Activated T-cell treated with anti-CD3 and anti-CD28 coated beads, Interleukin-2, amount 50 U/mL, for 48 hours (primary cell): ENCODE results near the gene STK31.
A peak's percentile ranks its signal among the peaks of the same experiment; 100 is the strongest.
"Not testable (repeated sequence)": the region's sequence is repeated elsewhere in the genome, so short reads cannot be mapped to it uniquely, and the experiment has no call there.

Source experiments
- DNase-seq, 2 experiments: peaks; one replicate each; pipeline ENCODE4 v3.0.0-alpha.2; 2020

STK31 gene, protein sequence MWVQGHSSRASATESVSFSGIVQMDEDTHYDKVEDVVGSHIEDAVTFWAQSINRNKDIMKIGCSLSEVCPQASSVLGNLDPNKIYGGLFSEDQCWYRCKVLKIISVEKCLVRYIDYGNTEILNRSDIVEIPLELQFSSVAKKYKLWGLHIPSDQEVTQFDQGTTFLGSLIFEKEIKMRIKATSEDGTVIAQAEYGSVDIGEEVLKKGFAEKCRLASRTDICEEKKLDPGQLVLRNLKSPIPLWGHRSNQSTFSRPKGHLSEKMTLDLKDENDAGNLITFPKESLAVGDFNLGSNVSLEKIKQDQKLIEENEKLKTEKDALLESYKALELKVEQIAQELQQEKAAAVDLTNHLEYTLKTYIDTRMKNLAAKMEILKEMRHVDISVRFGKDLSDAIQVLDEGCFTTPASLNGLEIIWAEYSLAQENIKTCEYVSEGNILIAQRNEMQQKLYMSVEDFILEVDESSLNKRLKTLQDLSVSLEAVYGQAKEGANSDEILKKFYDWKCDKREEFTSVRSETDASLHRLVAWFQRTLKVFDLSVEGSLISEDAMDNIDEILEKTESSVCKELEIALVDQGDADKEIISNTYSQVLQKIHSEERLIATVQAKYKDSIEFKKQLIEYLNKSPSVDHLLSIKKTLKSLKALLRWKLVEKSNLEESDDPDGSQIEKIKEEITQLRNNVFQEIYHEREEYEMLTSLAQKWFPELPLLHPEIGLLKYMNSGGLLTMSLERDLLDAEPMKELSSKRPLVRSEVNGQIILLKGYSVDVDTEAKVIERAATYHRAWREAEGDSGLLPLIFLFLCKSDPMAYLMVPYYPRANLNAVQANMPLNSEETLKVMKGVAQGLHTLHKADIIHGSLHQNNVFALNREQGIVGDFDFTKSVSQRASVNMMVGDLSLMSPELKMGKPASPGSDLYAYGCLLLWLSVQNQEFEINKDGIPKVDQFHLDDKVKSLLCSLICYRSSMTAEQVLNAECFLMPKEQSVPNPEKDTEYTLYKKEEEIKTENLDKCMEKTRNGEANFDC

GRCh38 chr7:23710000-23710399 lies at the start of gene STK31:
TSS of gene STK31 (plus strand) at chr7:23710219. CDS start at chr7:23710286, 67 bp downstream.
- no peak for DNase-seq

DNA sequence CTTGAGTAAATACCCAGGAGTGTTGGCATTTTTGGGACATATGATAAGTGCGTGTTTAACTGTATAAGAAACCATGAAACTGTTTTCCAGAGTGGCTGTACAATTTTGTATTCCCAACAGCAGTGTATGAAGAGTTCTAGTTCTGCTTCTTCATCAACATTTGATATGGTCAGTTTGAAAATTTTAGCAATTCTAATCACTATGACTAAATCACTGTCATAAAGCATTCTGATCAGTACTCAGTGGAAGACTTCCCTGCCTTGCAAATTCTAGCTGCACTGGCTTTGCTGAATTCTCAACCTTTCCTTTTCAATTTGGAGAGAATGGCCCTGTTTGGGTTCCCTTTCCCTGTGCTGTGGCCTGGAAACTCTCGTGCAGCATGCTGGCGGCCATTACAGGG lies 48.6 kb upstream of the STK31 start:
- DNase-seq = no peak

GRCh38 chr7:23662124-23662983 lies 47.7 kb upstream of the STK31 start:
- DNase-seq = no peak

GRCh38 chr7:23662984-23663313 lies 47.1 kb upstream of the STK31 start:
- DNase-seq = no peak

DNA sequence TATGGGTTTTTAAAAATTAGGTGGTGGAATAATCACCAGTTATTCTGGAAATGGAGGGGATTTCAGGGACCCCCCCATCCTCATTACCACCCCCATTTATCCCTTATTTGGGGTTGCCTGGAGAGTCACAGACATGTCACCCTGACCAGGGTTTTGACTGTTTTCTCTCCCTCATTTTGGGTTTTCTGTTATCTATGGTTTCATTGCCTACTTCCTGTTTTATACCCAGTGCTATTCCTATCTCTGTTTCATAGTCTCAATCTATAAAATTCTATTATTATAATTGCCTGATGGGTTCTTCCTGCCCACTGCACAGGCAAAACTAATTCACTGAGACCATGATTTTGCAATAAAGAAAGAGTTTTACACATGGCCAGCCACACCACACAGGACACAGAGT lies 45.9 kb upstream of the STK31 start:
- no peak for DNase-seq

DNA sequence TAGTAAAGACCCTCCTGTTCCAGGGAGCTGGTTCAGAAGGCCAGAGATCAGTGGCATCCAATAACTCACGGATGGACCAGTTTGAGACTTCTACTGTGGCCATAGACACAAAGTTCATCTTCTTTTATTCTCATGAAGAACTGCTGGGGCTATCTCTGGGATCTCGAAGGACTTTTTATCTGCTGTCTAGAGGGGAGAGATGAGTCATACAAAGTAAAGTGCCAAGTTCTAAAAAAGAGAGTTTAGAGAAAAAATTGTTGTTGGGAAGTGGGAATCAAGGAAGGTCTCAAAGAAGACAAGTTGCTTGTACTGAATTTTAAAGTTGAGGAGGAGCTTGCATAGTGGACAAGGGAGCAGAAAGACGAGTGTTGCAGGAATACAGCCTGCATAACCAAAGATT lies 38.0 kb upstream of the STK31 start:
- DNase-seq = no peak

GRCh38 chr7:23679898-23680413 lies 30.1 kb upstream of the STK31 start, which contains the start of gene FAM221A:
TSS of gene FAM221A (plus strand) at chr7:23680199. CDS start at chr7:23680219, 20 bp downstream.
- peak; percentile 85 to 89 for DNase-seq

DNA sequence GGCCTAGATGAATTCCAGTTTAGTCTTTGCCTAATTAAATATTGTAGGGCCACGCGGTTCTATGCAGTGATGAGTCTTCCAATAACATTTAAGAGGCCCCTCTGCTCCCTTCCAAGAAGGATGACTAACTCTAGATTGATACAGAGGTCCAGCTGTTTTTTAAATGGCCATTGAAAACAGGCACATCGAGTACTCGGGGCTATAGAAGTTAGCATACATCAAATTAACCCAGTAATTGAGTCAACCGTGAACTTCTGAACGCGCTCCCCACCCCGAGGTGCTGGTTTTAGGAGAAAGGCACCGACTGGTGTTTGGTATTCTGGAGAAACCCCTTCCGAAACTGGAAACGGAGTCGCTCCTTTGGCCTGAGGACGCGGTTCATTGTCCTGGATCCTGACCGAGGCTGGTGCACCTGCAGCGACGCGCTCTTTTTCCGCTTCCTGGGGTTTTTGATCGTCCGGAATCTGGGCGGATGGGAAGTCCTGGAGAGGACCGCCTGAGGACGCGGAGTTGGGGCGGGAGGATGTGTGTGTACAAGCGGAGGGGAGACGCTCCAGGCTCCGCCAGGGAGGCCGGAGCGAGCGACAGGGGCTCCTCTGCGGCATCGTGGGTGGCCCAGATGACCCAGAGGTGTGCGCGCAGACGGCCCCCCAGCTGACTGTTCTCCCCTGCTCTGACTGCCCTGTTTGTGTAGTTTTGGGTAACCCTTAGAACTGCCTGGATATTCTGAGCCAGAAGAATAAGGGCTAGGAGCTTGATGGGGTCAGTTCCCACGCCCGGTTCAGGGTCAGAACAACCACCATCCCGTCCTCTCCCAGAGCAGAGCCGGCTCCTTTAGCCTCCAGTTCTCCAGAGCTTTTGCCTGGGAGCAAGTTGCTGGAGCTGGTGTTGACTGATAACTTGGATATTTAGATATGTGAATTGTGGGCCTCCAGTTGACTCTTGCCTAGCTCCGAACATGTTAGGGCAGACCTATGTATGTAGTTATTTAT lies 29.3 kb upstream of the STK31 start:
- DNase-seq = peak; percentile 55

- not testable (repeated sequence) for DNase-seq
Measured at GRCh38 chr7:23684041-23684440, 26.0 kb upstream of the STK31 start.

DNA sequence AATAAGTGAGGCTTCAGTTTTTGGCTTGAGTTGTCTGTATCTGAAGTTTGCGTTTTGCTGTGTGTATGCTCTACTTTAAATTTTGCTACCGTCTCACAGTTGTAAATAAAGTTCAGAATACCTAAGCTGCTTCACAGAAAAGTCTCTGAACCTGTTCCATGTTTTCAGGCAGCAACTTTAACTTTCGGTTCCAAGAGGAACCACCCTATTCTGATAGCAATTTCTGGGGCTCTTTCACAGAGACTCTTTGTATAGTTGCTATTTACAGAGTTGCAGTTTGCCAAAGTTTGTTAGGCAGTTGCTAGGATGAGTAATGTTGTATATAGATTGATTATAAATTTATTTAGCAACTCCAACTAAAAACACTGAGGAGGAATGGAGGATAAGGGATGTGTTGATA lies 24.3 kb upstream of the STK31 start:
- no peak for DNase-seq

DNA sequence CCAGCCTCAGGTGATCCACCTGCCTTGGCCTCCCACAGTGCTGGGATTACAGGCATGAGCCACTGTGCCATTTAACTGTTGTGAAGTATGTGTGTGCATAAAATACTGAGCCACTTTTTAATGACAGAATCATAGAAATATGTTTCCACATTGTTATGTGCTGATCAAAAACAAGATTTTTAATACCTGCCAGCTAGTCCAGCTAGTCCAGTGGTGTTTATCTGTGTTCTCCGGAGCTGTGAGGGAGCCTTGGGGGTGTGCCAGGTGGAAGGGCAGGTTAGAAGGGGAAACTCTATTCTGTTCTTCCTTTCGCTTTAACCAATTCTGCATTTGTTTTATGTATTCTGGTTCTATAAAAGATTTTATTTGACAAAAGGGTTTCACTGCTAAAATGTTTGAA lies 23.0 kb upstream of the STK31 start:
- DNase-seq = no peak

- no peak for DNase-seq
Measured at GRCh38 chr7:23689165-23689564, 20.9 kb upstream of the STK31 start.

- no peak for DNase-seq
Measured at GRCh38 chr7:23691320-23691719, 18.7 kb upstream of the STK31 start.

GRCh38 chr7:23693224-23693623 lies 16.8 kb upstream of the STK31 start:
- no peak for DNase-seq

GRCh38 chr7:23696916-23697441 lies 13.0 kb upstream of the STK31 start:
- peak; percentile 71 to 73 for DNase-seq

- no peak for DNase-seq
Measured at GRCh38 chr7:23698822-23699221, 11.2 kb upstream of the STK31 start.

GRCh38 chr7:23700046-23700445 lies 10.0 kb upstream of the STK31 start:
- DNase-seq = no peak

DNA sequence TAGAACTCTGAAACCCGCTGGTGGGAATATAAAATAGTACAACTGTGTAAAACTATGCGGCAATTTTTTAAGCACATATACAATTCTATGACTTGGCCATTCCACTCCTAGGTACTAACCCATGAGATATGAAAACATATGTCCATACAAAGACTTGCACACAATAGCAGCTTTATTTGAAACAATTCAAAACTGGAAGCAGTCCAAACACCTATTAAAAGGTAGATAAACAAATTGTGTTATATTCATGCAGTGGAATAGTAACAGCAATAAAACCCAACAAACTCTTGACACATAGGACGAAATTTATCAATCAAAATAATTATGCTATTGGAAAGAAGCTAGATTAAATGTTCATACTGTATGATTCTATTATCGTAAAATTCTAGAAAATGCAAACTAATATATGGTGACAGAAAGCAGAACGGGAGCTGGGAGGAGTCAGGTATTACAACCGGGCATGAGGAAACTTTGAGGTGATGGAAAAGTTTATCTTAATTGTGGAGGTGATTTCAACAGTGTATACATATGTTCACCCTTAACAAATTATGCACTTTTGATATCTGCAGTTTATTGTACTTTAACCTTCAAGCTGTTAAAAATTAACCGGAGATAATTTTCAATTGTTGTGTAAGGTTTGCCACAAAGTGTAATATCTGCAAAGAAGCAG lies 803 bp upstream of the STK31 start:
- DNase-seq = no peak

GRCh38 chr7:23712368-23713284 lies 2.6 kb downstream of the STK31 start:
- no peak for DNase-seq
